Calu3 (cell line): ENCODE data around the gene GNB1L. TPM values are rescaled to one million over a fixed set of nuclear protein-coding genes. Genes with fewer than 3 reads are reported as not detected.
A peak's percentile ranks its signal among the peaks of the same experiment; 100 is the strongest.

Experiments
- BruUV-seq: library from RNA; stranded (reverse); fragments of 400-500 nt; replicated peaks from 2 replicates; lab custom pipeline; 2021; lab: Mats Ljungman, UMichigan
- CTCF ChIA-PET: fragments of 300-600 bp; sonication (Branson Sonifier 250); formaldehyde crosslinking; loops from one replicate; lab custom pipeline; 2022; ENCODE audit warnings: antibody characterized with exemption; lab: Charles Lee
- DNase-seq: peaks from one replicate; pipeline ENCODE4 v3.0.0; 2022
- H3K27ac Mint-ChIP-seq: one replicate; pipeline ENCODE4 v1.8.0; 2022; ENCODE audit warnings: mixed read lengths; ENCODE audit not compliant: unreplicated experiment
- H3K27me3 Mint-ChIP-seq: one replicate; pipeline ENCODE4 v1.8.0; 2022; ENCODE audit warnings: mixed read lengths; ENCODE audit not compliant: unreplicated experiment
- H3K36me3 Mint-ChIP-seq: one replicate; pipeline ENCODE4 v1.8.0; 2022; ENCODE audit warnings: mild to moderate bottlenecking, moderate library complexity, mixed read lengths; ENCODE audit not compliant: insufficient read depth, unreplicated experiment
- H3K4me1 Mint-ChIP-seq: one replicate; pipeline ENCODE4 v1.8.0; 2022; ENCODE audit warnings: mild to moderate bottlenecking, low read depth, mixed read lengths; ENCODE audit not compliant: unreplicated experiment
- H3K4me3 Mint-ChIP-seq: one replicate; pipeline ENCODE4 v1.8.0; 2022; ENCODE audit warnings: mild to moderate bottlenecking, low read depth, moderate library complexity, mixed read lengths; ENCODE audit not compliant: unreplicated experiment
- H3K9me3 Mint-ChIP-seq: one replicate; pipeline ENCODE4 v1.8.0; 2022; ENCODE audit warnings: low read depth, mixed read lengths; ENCODE audit not compliant: unreplicated experiment
- CTCF ChIP-seq: fragments of 200-600 bp; IDR thresholded peaks from one replicate; pipeline ENCODE4 v1.8.0; 2022; ENCODE audit warnings: antibody characterized with exemption; ENCODE audit not compliant: unreplicated experiment
- intact Hi-C: fragments of 100-400 bp; cut with micrococcal nuclease; formaldehyde crosslinking; loops from one replicate; pipeline ENCODE4 v1.10.0; 2022; ENCODE audit not compliant: unreplicated experiment
- total RNA-seq: library from RNA; stranded (reverse); gene quantifications from 2 replicates; pipeline ENCODE4 v1.2.3, GENCODE V29; 2022

The GNB1L gene
- total RNA-seq, 1 experiment from 2014 or later = 13.0 TPM

GRCh38 chr22:19862619-19863246, 8.1 kb upstream of the GNB1L start:
- Mint-ChIP-seq H3K9me3 (no peaks in the 10 kb centered on the region), H3K27me3 (no peaks in the 10 kb centered on the region), H3K36me3 (no peaks in the 10 kb centered on the region), H3K27ac (no peak overlapping the region), H3K4me3 (no peak overlapping the region), H3K4me1 (no peaks in the 10 kb centered on the region)
- BruUV-seq = no TSS peak
- DNase-seq = no peak
- intact Hi-C loops = no loop called here
- CTCF ChIA-PET = interaction anchor here (0.6 kb wide), 1 partner anchor 562 kb away, joined by 4 read pairs; no protein-coding TSS in a partner anchor
- no peak for TF ChIP-seq CTCF

GRCh38 chr22:19859861-19860510, 5.3 kb upstream of the GNB1L start:
- Mint-ChIP-seq H3K4me1 (peaks cover 6% of the 10 kb centered on the region), H3K9me3 (no peaks in the 10 kb centered on the region), H3K36me3 (peaks cover 13% of the 10 kb centered on the region), H3K27ac (no peak overlapping the region), H3K27me3 (no peaks in the 10 kb centered on the region), H3K4me3 (no peak overlapping the region)
- no peak for DNase-seq
- CTCF ChIA-PET = no interaction called here
- no TSS peak for BruUV-seq
- intact Hi-C loops = no loop called here
- no peak for TF ChIP-seq CTCF

- no TSS peak for BruUV-seq
- Mint-ChIP-seq H3K27me3 (no peaks in the 10 kb centered on the region), H3K36me3 (peaks cover 32% of the 10 kb centered on the region), H3K4me1 (peaks cover 20% of the 10 kb centered on the region), H3K27ac (no peak overlapping the region), H3K9me3 (no peaks in the 10 kb centered on the region), H3K4me3 (no peak overlapping the region)
- no peak for TF ChIP-seq CTCF
- CTCF ChIA-PET = no interaction called here
- intact Hi-C loops = no loop called here
- DNase-seq = no peak
Observed at GRCh38 chr22:19857382-19857781, 2.7 kb upstream of the GNB1L start.

GRCh38 chr22:19855504-19856409, 1.1 kb upstream of the GNB1L start:
- peak overlapping the region; percentile 28 for H3K27ac Mint-ChIP-seq
- peak; percentile 49 for DNase-seq
- H3K9me3 Mint-ChIP-seq = no peaks in the 10 kb centered on the region
- no peak for TF ChIP-seq CTCF
- intact Hi-C loops = loop anchor here (2.0 kb wide), 2 partner anchors 25 to 49 kb away; no protein-coding TSS in a partner anchor
- H3K4me1 Mint-ChIP-seq = peaks cover 31% of the 10 kb centered on the region
- CTCF ChIA-PET = no interaction called here
- peaks cover 41% of the 10 kb centered on the region for H3K36me3 Mint-ChIP-seq
- no peaks in the 10 kb centered on the region for H3K27me3 Mint-ChIP-seq
- H3K4me3 Mint-ChIP-seq = peak overlapping the region; percentile 95
- TSS peak; percentile 34 for BruUV-seq
